Caco-2 (cell line): ENCODE results near the gene DRAP1. TPM values are rescaled to one million over a fixed set of nuclear protein-coding genes. Genes with fewer than 3 reads are reported as not detected.

Experiments
- BruUV-seq: library from RNA; stranded (reverse); fragments of 400-500 nt; replicated peaks from 2 replicates; lab custom pipeline; 2021; lab: Mats Ljungman, UMichigan
- CTCF ChIA-PET: fragments of 300-600 bp; sonication (Branson Sonifier 250); formaldehyde crosslinking; loops from one replicate; lab custom pipeline; 2022; ENCODE audit warnings: antibody characterized with exemption; lab: Charles Lee
- POLR2A ChIA-PET: fragments of 300-600 bp; sonication (Branson Sonifier 250); formaldehyde crosslinking; loops from one replicate; lab custom pipeline; 2022; ENCODE audit warnings: antibody characterized with exemption; lab: Charles Lee
- DNase-seq, 2 experiments: peaks; one replicate each; pipeline versions ENCODE4 v3.0.0 to v3.0.0-alpha.2; 2020 to 2022
- H3K27me3 ChIP-seq: replicated peaks from 2 replicates; pipeline ENCODE4 v1.6.0; 2011; ENCODE audit warnings: low read length; ENCODE audit not compliant: control insufficient read depth, insufficient read depth
- H3K36me3 ChIP-seq: 2 replicates; pipeline ENCODE4 v1.5.1; 2011; ENCODE audit warnings: low read length; ENCODE audit not compliant: control insufficient read depth, insufficient read depth
- H3K4me1 ChIP-seq: fragments of 250-450 bp; sonication (Bioruptor Pico); 2 replicates; pipeline ENCODE4 v1.5.1; 2020; ENCODE audit warnings: mild to moderate bottlenecking
- H3K4me3 ChIP-seq: 2 replicates; pipeline ENCODE4 v1.5.1; 2011; ENCODE audit warnings: low read depth, mild to moderate bottlenecking, control low read depth, low read length
- H3K9me3 ChIP-seq: fragments of 250-450 bp; sonication (Bioruptor Pico); 2 replicates; pipeline ENCODE4 v1.5.1; 2020; ENCODE audit warnings: mild to moderate bottlenecking, moderate library complexity
- H3K27ac Mint-ChIP-seq: one replicate; pipeline ENCODE4 v1.8.0; 2022; ENCODE audit warnings: mixed read lengths; ENCODE audit not compliant: unreplicated experiment
- H3K27me3 Mint-ChIP-seq: one replicate; pipeline ENCODE4 v1.8.0; 2022; ENCODE audit warnings: mixed read lengths; ENCODE audit not compliant: insufficient read depth, unreplicated experiment
- H3K36me3 Mint-ChIP-seq: one replicate; pipeline ENCODE4 v1.8.0; 2022; ENCODE audit warnings: mild to moderate bottlenecking, mixed read lengths; ENCODE audit not compliant: insufficient read depth, unreplicated experiment
- H3K4me1 Mint-ChIP-seq: one replicate; pipeline ENCODE4 v1.8.0; 2022; ENCODE audit warnings: low read depth, mixed read lengths; ENCODE audit not compliant: unreplicated experiment
- H3K4me3 Mint-ChIP-seq: one replicate; pipeline ENCODE4 v1.8.0; 2022; ENCODE audit warnings: mild to moderate bottlenecking, moderate library complexity, mixed read lengths; ENCODE audit not compliant: unreplicated experiment
- H3K9me3 Mint-ChIP-seq: one replicate; pipeline ENCODE4 v1.8.0; 2022; ENCODE audit warnings: mixed read lengths; ENCODE audit not compliant: unreplicated experiment
- CTCF ChIP-seq, 2 experiments: fragments of 200-600 bp in 1 of 2; IDR thresholded peaks; 1 replicate in 1 of 2; 2 replicates in 1 of 2; pipeline versions ENCODE4 v1.5.1 to v1.8.0; 2011 to 2022; ENCODE audit warnings: antibody characterized with exemption in 1 of 2, control low read depth in 1 of 2, inconsistent platforms in 1 of 2, low read depth in 1 of 2, low read length in 1 of 2, mild to moderate bottlenecking in 1 of 2, moderate library complexity in 1 of 2; ENCODE audit not compliant: insufficient read depth in 1 of 2, severe bottlenecking in 1 of 2, unreplicated experiment in 1 of 2
- intact Hi-C: fragments of 100-400 bp; cut with micrococcal nuclease; formaldehyde crosslinking; loops from one replicate; pipeline ENCODE4 v1.10.0; 2022; ENCODE audit not compliant: unreplicated experiment
- total RNA-seq: library from RNA; stranded (reverse); gene quantifications from 2 replicates; pipeline ENCODE4 v1.2.3, GENCODE V29; 2022

DRAP1 gene
- total RNA-seq, 1 experiment from 2014 or later, result 91.0 TPM

GRCh38 chr11:65942531-65942930 lies 23.3 kb downstream of the DRAP1 start:
- ChIA-PET CTCF (interaction anchor here (0.6 to 1.8 kb wide), 3 partner anchors 54 to 633 kb away, joined by 3 to 6 read pairs (median 3); partner anchors contain the start of gene FIBP), POLR2A (no interaction called here)
- no peaks in the 10 kb centered on the region for H3K27me3 Mint-ChIP-seq
- Histone ChIP-seq H3K36me3 (no peaks in the 10 kb centered on the region), H3K9me3 (no peaks in the 10 kb centered on the region), H3K27me3 (no peaks in the 10 kb centered on the region), H3K4me1 (no peaks in the 10 kb centered on the region), H3K4me3 (no peak overlapping the region)
- TF ChIP-seq CTCF (IDR thresholded peaks at IDR 0.05; ENCODE audit: insufficient read depth in 1 of 2, low read depth in 1 of 2, low read length in 1 of 2, severe bottlenecking in 1 of 2, unreplicated experiment in 1 of 2), result no peak
- no peaks in the 10 kb centered on the region for H3K4me1 Mint-ChIP-seq
- H3K9me3 Mint-ChIP-seq, result no peaks in the 10 kb centered on the region
- intact Hi-C loops, result no loop called here
- DNase-seq, result no peak
- no peaks in the 10 kb centered on the region for H3K36me3 Mint-ChIP-seq
- no peak overlapping the region for H3K4me3 Mint-ChIP-seq
- no TSS peak for BruUV-seq
- no peak overlapping the region for H3K27ac Mint-ChIP-seq

GRCh38 chr11:65944191-65944590 lies 25.0 kb downstream of the DRAP1 start:
- POLR2A ChIA-PET, result no interaction called here
- Mint-ChIP-seq H3K27ac (no peak overlapping the region), H3K27me3 (no peaks in the 10 kb centered on the region), H3K36me3 (no peaks in the 10 kb centered on the region), H3K4me1 (no peaks in the 10 kb centered on the region), H3K4me3 (no peak overlapping the region), H3K9me3 (no peaks in the 10 kb centered on the region)
- no TSS peak for BruUV-seq
- Histone ChIP-seq H3K36me3 (no peaks in the 10 kb centered on the region), H3K4me3 (no peak overlapping the region), H3K4me1 (no peaks in the 10 kb centered on the region), H3K9me3 (no peaks in the 10 kb centered on the region), H3K27me3 (no peaks in the 10 kb centered on the region)
- DNase-seq, result no peak
- CTCF ChIA-PET, result no interaction called here
- intact Hi-C loops, result no loop called here
- TF ChIP-seq CTCF (IDR thresholded peaks at IDR 0.05; ENCODE audit: insufficient read depth in 1 of 2, low read depth in 1 of 2, low read length in 1 of 2, severe bottlenecking in 1 of 2, unreplicated experiment in 1 of 2), result no peak

- Mint-ChIP-seq H3K36me3 (no peaks in the 10 kb centered on the region), H3K27me3 (no peaks in the 10 kb centered on the region), H3K4me3 (no peak overlapping the region), H3K27ac (no peak overlapping the region), H3K9me3 (no peaks in the 10 kb centered on the region), H3K4me1 (no peaks in the 10 kb centered on the region)
- no peaks in the 10 kb centered on the region for H3K9me3 ChIP-seq
- DNase-seq, result no peak
- no peaks in the 10 kb centered on the region for H3K27me3 ChIP-seq
- no peak for TF ChIP-seq CTCF (IDR thresholded peaks at IDR 0.05; ENCODE audit: insufficient read depth in 1 of 2, low read depth in 1 of 2, low read length in 1 of 2, severe bottlenecking in 1 of 2, unreplicated experiment in 1 of 2)
- no peak overlapping the region for H3K4me3 ChIP-seq
- ChIA-PET POLR2A (no interaction called here), CTCF (no interaction called here)
- no peaks in the 10 kb centered on the region for H3K36me3 ChIP-seq
- intact Hi-C loops, result no loop called here
- no peaks in the 10 kb centered on the region for H3K4me1 ChIP-seq
- no TSS peak for BruUV-seq
These were observed 25.5 kb downstream of the DRAP1 start for GRCh38 chr11:65944767-65945166.
